WI38 (cell line): ENCODE data around the gene FMNL1.

Experiments
- H3K4me3 ChIP-seq: 2 replicates; pipeline ENCODE4 v1.5.1; 2011; ENCODE audit warnings: low read depth, mild to moderate bottlenecking, control low read depth, low read length
- TF ChIP-seq, protein P1 (sequence below): IDR thresholded peaks from 2 replicates; pipeline ENCODE4 v1.5.1; 2012; ENCODE audit warnings: low read depth, mild to moderate bottlenecking, control low read depth, low read length

The FMNL1 gene

GRCh38 chr17:45288825-45289224 lies 67.1 kb downstream of the FMNL1 start:
- TF ChIP-seq, protein P1, sequence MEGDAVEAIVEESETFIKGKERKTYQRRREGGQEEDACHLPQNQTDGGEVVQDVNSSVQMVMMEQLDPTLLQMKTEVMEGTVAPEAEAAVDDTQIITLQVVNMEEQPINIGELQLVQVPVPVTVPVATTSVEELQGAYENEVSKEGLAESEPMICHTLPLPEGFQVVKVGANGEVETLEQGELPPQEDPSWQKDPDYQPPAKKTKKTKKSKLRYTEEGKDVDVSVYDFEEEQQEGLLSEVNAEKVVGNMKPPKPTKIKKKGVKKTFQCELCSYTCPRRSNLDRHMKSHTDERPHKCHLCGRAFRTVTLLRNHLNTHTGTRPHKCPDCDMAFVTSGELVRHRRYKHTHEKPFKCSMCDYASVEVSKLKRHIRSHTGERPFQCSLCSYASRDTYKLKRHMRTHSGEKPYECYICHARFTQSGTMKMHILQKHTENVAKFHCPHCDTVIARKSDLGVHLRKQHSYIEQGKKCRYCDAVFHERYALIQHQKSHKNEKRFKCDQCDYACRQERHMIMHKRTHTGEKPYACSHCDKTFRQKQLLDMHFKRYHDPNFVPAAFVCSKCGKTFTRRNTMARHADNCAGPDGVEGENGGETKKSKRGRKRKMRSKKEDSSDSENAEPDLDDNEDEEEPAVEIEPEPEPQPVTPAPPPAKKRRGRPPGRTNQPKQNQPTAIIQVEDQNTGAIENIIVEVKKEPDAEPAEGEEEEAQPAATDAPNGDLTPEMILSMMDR, result no peak
- H3K4me3 ChIP-seq, result no peak overlapping the region

- TF ChIP-seq, protein P1, result no peak
- H3K4me3 ChIP-seq, result no peak overlapping the region
These were observed 67.9 kb downstream of the FMNL1 start for GRCh38 chr17:45289301-45290268.

GRCh38 chr17:45290269-45290765 lies 68.6 kb downstream of the FMNL1 start:
- no peak overlapping the region for H3K4me3 ChIP-seq
- TF ChIP-seq, protein P1, result no peak

DNA sequence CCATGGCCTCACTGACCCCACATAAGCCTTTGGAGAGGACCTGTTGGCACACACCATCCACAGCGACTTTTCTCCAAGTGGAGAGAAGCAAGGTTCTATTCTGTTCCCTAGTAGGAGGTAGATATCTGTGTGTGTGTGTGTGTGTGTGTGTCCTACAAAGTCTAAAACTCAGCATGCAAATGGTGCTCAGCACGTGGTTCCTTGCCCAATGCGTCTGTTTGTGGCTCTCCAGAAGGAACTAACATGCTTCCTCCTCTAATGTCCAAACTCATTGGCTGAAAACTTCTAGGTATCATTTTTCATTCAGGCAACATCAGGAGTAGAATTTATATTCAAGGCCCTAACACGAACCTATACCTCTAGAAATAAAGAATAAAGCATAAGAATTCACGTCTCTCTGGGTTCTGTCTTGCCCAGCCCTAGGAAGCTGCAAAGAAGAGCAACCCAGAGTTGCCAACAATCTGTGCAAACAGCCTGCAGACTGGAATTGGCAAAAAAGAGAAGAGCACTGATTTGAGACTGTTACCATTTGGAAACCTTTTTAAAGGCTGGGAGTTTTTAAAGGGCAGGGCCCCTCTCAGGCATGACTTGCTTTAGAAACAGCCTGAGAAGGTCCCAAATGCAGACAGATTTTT lies 69.6 kb downstream of the FMNL1 start:
- H3K4me3 ChIP-seq, result no peak overlapping the region
- TF ChIP-seq, protein P1, result no peak

- H3K4me3 ChIP-seq, result no peak overlapping the region
- TF ChIP-seq, protein P1, result no peak
These were observed 71.2 kb downstream of the FMNL1 start for GRCh38 chr17:45292696-45293412.

- TF ChIP-seq, protein P1, result no peak
- H3K4me3 ChIP-seq, result no peak overlapping the region
These were observed 71.9 kb downstream of the FMNL1 start for GRCh38 chr17:45293413-45294211.
